ENCODE measurements around the gene FZD10. TPM values are rescaled to one million over a fixed set of nuclear protein-coding genes. Genes with fewer than 3 reads are reported as not detected.

FZD10 gene
- total RNA-seq, 1 donor from 2014 or later: 1.9 TPM

- Histone ChIP-seq H3K4me3 (peak overlapping the region; percentile 52), H3K27me3 (ENCODE audit: low read depth) (peaks cover 86% of the 10 kb centered on the region), H3K4me1 (peaks cover 19% of the 10 kb centered on the region), H3K9me3 (no peaks in the 10 kb centered on the region), H3K27ac (peak overlapping the region; percentile 24), H3K36me3 (no peaks in the 10 kb centered on the region)
- DNase-seq (no peak), ATAC-seq (peak; percentile 21 to 37)
- TF ChIP-seq, protein P1, sequence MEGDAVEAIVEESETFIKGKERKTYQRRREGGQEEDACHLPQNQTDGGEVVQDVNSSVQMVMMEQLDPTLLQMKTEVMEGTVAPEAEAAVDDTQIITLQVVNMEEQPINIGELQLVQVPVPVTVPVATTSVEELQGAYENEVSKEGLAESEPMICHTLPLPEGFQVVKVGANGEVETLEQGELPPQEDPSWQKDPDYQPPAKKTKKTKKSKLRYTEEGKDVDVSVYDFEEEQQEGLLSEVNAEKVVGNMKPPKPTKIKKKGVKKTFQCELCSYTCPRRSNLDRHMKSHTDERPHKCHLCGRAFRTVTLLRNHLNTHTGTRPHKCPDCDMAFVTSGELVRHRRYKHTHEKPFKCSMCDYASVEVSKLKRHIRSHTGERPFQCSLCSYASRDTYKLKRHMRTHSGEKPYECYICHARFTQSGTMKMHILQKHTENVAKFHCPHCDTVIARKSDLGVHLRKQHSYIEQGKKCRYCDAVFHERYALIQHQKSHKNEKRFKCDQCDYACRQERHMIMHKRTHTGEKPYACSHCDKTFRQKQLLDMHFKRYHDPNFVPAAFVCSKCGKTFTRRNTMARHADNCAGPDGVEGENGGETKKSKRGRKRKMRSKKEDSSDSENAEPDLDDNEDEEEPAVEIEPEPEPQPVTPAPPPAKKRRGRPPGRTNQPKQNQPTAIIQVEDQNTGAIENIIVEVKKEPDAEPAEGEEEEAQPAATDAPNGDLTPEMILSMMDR (IDR thresholded peaks at IDR 0.05): no peak
- intact Hi-C loops (cut with DNase I): no loop called here
Measured at GRCh38 chr12:130161261-130162243, 712 bp upstream of the FZD10 start.

GRCh38 chr12:130162745-130163460 is 639 bp downstream of the FZD10 start:
- intact Hi-C loops (cut with DNase I): no loop called here
- H3K4me3 ChIP-seq: peak overlapping the region; percentile 52
- peaks cover 84% of the 10 kb centered on the region for H3K27me3 ChIP-seq (ENCODE audit: low read depth)
- DNase-seq (no peak), ATAC-seq (no peak)
- H3K4me1 ChIP-seq: peaks cover 19% of the 10 kb centered on the region
- no peak overlapping the region for H3K27ac ChIP-seq
- TF ChIP-seq, protein P1 (IDR thresholded peaks at IDR 0.05): no peak
- no peaks in the 10 kb centered on the region for H3K9me3 ChIP-seq
- H3K36me3 ChIP-seq: no peaks in the 10 kb centered on the region

DNA sequence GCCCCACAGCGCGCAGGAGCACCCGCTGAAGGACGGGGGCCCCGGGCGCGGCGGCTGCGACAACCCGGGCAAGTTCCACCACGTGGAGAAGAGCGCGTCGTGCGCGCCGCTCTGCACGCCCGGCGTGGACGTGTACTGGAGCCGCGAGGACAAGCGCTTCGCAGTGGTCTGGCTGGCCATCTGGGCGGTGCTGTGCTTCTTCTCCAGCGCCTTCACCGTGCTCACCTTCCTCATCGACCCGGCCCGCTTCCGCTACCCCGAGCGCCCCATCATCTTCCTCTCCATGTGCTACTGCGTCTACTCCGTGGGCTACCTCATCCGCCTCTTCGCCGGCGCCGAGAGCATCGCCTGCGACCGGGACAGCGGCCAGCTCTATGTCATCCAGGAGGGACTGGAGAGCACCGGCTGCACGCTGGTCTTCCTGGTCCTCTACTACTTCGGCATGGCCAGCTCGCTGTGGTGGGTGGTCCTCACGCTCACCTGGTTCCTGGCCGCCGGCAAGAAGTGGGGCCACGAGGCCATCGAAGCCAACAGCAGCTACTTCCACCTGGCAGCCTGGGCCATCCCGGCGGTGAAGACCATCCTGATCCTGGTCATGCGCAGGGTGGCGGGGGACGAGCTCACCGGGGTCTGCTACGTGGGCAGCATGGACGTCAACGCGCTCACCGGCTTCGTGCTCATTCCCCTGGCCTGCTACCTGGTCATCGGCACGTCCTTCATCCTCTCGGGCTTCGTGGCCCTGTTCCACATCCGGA is 1.4 kb downstream of the FZD10 start:
- Histone ChIP-seq H3K27ac (no peak overlapping the region), H3K9me3 (no peaks in the 10 kb centered on the region), H3K4me1 (peaks cover 19% of the 10 kb centered on the region), H3K4me3 (no peak overlapping the region), H3K36me3 (no peaks in the 10 kb centered on the region), H3K27me3 (ENCODE audit: low read depth) (peaks cover 81% of the 10 kb centered on the region)
- ATAC-seq: peak in 1 of 2 donors; percentile 20
- intact Hi-C loops (cut with DNase I): no loop called here
- no peak for DNase-seq
- TF ChIP-seq, protein P1 (IDR thresholded peaks at IDR 0.05): no peak

GRCh38 chr12:130164216-130164542 is 1.9 kb downstream of the FZD10 start:
- Histone ChIP-seq H3K4me3 (no peak overlapping the region), H3K4me1 (peaks cover 19% of the 10 kb centered on the region), H3K36me3 (no peaks in the 10 kb centered on the region), H3K9me3 (no peaks in the 10 kb centered on the region), H3K27ac (no peak overlapping the region), H3K27me3 (ENCODE audit: low read depth) (peaks cover 82% of the 10 kb centered on the region)
- TF ChIP-seq, protein P1 (IDR thresholded peaks at IDR 0.05): no peak
- DNase-seq: no peak
- intact Hi-C loops (cut with DNase I): no loop called here
- no peak for ATAC-seq

- ATAC-seq: no peak
Measured at GRCh38 chr12:130164936-130165335, 2.7 kb downstream of the FZD10 start.

More at GRCh38 chr12:130164936-130165335, 2.7 kb downstream of the FZD10 start:
- H3K4me3 ChIP-seq: no peak overlapping the region
- TF ChIP-seq, protein P1 (IDR thresholded peaks at IDR 0.05): no peak
- no peaks in the 10 kb centered on the region for H3K9me3 ChIP-seq
- H3K27ac ChIP-seq: no peak overlapping the region
- intact Hi-C loops (cut with DNase I): no loop called here
- peaks cover 19% of the 10 kb centered on the region for H3K4me1 ChIP-seq
- no peaks in the 10 kb centered on the region for H3K36me3 ChIP-seq
- DNase-seq: no peak
- H3K27me3 ChIP-seq (ENCODE audit: low read depth): peaks cover 75% of the 10 kb centered on the region

Data from lower lobe of right lung (tissue), 2 donors.